Middle frontal gyrus (tissue), 1 donor: ENCODE results near the gene MYO9A.
"Not testable (repeated sequence)": the region's sequence is repeated elsewhere in the genome, so short reads cannot be mapped to it uniquely, and the experiment has no call there.

Source experiments
- DNase-seq: peaks from one replicate; pipeline ENCODE4 v3.0.0-alpha.2; 2015; ENCODE audit warnings: low spot score; ENCODE audit errors: extremely low spot score

MYO9A gene

GRCh38 chr15:72086920-72087648 lies 30.9 kb downstream of the MYO9A start:
- no peak for DNase-seq

DNA sequence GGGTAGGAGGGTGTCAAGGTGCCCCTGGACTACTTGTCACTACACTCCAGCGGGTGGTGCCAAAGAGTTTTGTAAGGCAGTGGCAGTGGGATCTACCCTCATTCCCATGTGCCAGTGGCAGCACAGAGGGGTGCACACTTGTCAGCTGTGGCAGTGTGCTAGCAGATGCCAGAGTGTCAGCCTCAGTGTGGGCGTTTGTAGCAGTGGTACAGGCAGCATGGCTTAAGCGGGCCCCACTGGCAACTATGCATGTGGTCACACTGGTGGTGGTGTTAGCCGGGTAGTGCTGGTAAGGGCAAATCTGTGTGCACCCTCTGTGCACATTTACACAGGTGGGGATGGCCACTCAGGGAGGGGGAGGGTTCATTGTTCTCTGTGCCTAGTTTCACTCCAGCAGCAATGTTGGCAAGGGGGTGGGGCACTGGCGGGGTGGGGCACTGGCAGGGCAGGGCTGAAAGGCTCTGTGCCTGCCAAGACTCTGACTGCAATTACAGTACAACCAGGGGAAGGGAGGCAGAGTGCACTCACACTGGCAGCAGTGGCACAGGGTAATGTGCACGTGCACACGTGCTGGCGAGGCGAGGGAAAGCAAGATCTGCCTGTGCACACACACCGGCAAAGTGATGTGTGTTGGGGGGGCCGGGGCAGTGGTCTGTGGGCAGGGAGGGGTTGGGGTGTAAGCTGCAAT lies 31.8 kb downstream of the MYO9A start:
- DNase-seq = no peak

DNA sequence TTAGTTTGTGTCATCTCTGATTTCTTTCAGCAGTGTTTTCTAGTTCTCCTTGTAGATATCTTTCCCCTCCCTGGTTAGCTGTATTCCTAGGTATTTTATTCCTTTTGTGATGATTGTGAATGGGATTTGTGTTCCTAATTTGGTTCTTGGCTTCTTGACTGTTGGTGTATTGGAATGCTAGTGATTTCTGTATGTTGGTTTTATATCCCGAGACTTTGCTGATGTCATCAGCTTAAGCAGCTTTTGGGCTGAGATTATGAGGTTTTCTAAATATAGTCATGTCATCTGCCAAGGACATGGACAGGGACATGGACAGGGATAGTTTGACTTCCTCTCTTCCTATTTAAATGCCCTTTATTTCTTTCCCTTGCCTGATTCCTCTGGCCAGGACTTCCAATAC lies 35.8 kb downstream of the MYO9A start:
- no peak for DNase-seq

GRCh38 chr15:72078887-72079286 lies 39.1 kb downstream of the MYO9A start:
- no peak for DNase-seq

GRCh38 chr15:72077950-72078349 lies 40.0 kb downstream of the MYO9A start:
- DNase-seq = no peak

- no peak for DNase-seq
These were observed 43.5 kb downstream of the MYO9A start for GRCh38 chr15:72074335-72075060.

GRCh38 chr15:72071448-72071825 lies 46.5 kb downstream of the MYO9A start:
- not testable (repeated sequence) for DNase-seq

- no peak for DNase-seq
These were observed 47.0 kb downstream of the MYO9A start for GRCh38 chr15:72070817-72071447.

DNA sequence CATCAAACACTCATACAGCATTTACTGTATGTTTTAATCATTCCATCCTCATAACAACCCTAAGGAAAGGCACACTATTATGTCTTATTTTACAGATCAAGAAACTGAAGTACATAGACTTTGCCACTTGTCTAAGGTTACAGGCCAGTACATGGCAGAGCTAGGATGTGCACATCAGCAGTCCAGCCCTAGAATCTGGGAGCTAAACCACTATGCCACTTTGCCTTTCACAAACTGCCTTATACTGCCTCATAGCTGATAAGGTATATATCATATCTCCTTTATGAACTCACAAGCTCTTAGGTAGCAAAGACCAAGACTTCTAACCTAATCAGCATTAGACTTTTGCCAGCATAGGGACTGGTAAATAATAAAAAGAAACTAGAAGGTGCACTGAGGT lies 49.1 kb downstream of the MYO9A start:
- no peak for DNase-seq

GRCh38 chr15:72065801-72066200 lies 52.1 kb downstream of the MYO9A start:
- no peak for DNase-seq

DNA sequence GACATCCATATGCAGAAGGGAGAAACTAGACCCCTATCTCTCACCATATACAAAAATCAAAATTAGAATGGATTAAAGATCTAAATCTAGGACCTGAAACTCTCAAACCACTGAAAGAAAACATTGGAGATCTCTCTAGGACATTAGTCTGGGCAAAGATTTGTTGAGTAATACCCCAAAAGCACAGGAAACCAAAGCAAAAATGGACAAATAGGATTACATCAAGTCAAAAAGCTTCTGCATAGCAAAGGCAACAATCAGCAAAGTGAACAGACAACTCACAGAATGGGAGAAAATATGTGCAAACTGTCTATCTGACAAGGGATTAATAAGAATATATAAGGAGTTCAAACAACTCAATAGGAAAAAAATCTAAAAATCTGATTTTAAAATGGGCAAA lies 54.8 kb downstream of the MYO9A start:
- DNase-seq = no peak

GRCh38 chr15:72062319-72062718 lies 55.6 kb downstream of the MYO9A start:
- no peak for DNase-seq

- DNase-seq = no peak
These were observed 57.2 kb downstream of the MYO9A start for GRCh38 chr15:72060687-72061250.

- DNase-seq = no peak
These were observed 59.4 kb downstream of the MYO9A start for GRCh38 chr15:72058585-72058984.

- DNase-seq = no peak
These were observed 60.3 kb downstream of the MYO9A start for GRCh38 chr15:72057548-72058091.

- DNase-seq = not testable (repeated sequence)
These were observed 61.7 kb downstream of the MYO9A start for GRCh38 chr15:72056217-72056616.

DNA sequence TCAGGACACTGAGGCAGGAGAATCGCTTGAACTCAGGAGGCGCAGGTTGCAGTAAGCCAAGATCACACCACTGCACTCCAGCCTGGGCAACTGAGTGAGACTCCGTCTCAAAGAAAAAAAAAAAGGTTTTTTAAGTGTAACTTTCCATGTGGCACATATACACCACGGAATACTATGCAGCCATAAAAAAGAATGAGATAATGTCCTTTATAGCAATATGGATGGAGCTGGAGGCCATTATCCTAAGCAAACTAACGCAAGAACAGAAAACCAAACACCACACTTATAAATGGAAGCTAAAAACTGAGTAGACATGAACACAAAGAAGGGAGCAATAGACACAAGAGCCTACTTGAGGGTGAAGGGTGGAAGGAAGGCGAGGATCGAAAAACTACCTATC lies 64.7 kb downstream of the MYO9A start:
- DNase-seq = not testable (repeated sequence)

DNA sequence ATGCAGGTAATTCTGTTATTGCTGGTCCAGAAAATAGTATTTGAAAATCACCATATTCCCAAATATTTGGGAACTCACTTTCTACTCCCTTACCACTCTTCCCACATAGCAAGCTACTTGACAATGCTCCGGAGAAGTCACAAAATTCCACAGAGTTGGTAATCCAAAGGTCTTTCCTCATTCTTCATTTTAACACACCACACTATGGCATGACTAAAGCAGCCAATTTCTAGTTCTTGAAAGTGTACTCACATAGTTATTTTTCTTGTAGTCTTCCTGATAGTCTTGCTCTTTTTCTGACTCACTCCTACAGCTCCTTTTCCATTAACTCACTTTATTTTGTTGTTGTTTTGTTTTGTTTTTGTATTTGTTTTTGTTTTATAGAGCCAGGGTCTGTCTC lies 67.2 kb downstream of the MYO9A start:
- DNase-seq = no peak

DNA sequence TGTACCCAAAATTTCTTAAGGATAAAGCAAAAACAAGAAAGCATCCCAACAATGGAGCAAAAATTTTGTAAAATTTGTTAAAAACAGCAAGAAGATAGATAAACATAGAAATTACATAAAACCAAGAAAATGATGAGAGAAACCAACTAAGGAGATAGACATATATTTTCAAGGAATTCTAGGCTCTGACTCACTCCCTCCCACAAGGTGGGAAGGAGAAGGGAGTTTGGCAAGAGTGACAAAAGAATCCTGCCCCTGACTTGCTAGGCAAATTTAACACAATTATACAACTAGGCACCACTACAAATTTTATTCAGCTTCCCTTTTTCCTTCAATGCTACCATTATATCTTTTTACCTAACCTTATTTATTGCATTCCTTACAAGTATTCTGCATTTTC lies 70.9 kb downstream of the MYO9A start:
- DNase-seq = no peak

DNA sequence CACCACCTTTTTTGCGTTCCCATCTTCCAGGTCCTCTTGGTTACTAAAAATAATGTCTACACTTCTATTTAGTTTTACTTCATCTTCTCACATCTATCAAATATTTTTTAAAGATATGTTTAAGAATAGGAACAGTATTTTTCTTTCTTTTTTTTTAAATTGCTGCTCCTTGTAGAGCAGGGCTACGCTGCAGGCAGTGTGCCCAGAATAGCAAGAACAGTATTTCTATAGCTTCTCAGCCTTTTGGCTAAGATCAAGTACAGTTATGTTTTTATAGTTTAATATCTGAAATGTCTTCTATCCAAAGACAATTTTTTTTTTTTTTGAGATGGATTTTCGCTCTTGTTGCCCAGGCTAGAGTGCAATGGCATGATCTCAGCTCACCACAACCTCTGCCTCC lies 73.0 kb downstream of the MYO9A start:
- no peak for DNase-seq

DNA sequence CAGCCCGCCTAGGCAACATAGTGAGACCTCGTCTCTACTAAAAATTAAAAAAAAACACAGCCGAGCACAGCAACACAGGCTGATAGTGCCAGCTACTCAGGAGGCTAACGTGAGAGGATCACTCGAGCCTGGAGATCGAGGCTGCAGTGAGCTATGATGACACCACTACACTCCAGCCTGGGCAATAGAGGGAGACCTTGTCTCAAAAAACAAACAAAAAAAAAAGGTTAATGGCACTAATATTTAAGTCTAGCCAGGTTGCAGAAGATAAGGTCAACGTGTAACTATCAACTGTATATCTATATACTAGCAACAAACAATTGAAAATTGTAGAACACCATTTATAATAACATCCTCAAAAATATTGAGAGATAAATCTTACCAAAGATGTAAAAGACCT lies 75.1 kb downstream of the MYO9A start:
- DNase-seq = no peak
